Mesothelial cell of epicardium (in vitro differentiated cells): ENCODE measurements around the gene PPIL1. TPM values are rescaled to one million over a fixed set of nuclear protein-coding genes. Genes with fewer than 3 reads are reported as not detected.

Source experiments
- DNase-seq, 2 experiments: peaks; one replicate each; pipeline ENCODE4 v3.0.0; 2021; ENCODE audit warnings: low spot score in 2 of 2; ENCODE audit not compliant: unreplicated experiment in 2 of 2
- H3K27ac Mint-ChIP-seq: 2 replicates; pipeline ENCODE4 v1.8.0; 2021; ENCODE audit warnings: mixed read lengths
- H3K27me3 Mint-ChIP-seq: 2 replicates; pipeline ENCODE4 v1.8.0; 2021; ENCODE audit warnings: low read depth, mixed read lengths
- H3K36me3 Mint-ChIP-seq: 2 replicates; pipeline ENCODE4 v1.8.0; 2021; ENCODE audit warnings: mixed read lengths
- H3K4me1 Mint-ChIP-seq: 2 replicates; pipeline ENCODE4 v1.8.0; 2021; ENCODE audit warnings: mixed read lengths
- H3K4me3 Mint-ChIP-seq: 2 replicates; pipeline ENCODE4 v1.8.0; 2021; ENCODE audit warnings: mild to moderate bottlenecking, moderate library complexity, mixed read lengths
- H3K9me3 Mint-ChIP-seq: 2 replicates; pipeline ENCODE4 v1.8.0; 2021; ENCODE audit warnings: mixed read lengths
- total RNA-seq: library from RNA; stranded (reverse); gene quantifications from 3 replicates; pipeline ENCODE4 v1.2.1, GENCODE V29; 2021
- TF ChIP-seq, protein P1 (sequence below): fragments of 200-600 bp; sonication (generic); IDR thresholded peaks from one replicate; pipeline ENCODE4 v1.5.0; 2021; ENCODE audit warnings: antibody characterized with exemption; ENCODE audit not compliant: unreplicated experiment

Gene PPIL1
- total RNA-seq, 1 donor from 2014 or later = 32.7 TPM

DNA sequence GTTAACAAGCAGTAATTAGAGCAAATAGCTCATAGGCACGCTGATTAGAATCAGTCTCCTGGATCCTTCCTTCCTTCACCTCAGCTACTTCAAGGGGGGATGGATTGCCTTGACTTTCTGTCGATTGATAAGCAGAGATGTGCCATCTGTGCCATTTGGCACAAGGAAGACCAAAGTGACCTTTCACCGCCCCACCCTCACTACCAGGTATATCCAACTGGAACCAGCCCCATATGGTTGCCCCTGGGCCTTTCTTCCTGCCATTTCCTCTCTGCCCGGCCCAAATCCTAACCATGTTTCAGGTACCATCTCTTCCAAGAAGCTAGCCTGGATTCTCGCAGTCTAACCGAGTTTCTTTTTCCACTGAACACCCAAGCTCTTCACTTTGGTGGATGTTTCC is 26.6 kb downstream of the PPIL1 start:
- H3K4me3 Mint-ChIP-seq = no peak overlapping the region
- H3K9me3 Mint-ChIP-seq = peaks cover 4% of the 10 kb centered on the region
- H3K4me1 Mint-ChIP-seq = peaks cover 25% of the 10 kb centered on the region
- peaks cover 15% of the 10 kb centered on the region for H3K36me3 Mint-ChIP-seq
- TF ChIP-seq, protein P1, sequence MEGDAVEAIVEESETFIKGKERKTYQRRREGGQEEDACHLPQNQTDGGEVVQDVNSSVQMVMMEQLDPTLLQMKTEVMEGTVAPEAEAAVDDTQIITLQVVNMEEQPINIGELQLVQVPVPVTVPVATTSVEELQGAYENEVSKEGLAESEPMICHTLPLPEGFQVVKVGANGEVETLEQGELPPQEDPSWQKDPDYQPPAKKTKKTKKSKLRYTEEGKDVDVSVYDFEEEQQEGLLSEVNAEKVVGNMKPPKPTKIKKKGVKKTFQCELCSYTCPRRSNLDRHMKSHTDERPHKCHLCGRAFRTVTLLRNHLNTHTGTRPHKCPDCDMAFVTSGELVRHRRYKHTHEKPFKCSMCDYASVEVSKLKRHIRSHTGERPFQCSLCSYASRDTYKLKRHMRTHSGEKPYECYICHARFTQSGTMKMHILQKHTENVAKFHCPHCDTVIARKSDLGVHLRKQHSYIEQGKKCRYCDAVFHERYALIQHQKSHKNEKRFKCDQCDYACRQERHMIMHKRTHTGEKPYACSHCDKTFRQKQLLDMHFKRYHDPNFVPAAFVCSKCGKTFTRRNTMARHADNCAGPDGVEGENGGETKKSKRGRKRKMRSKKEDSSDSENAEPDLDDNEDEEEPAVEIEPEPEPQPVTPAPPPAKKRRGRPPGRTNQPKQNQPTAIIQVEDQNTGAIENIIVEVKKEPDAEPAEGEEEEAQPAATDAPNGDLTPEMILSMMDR = no peak
- DNase-seq = no peak
- H3K27ac Mint-ChIP-seq = no peak overlapping the region
- H3K27me3 Mint-ChIP-seq = peaks cover 29% of the 10 kb centered on the region

DNA sequence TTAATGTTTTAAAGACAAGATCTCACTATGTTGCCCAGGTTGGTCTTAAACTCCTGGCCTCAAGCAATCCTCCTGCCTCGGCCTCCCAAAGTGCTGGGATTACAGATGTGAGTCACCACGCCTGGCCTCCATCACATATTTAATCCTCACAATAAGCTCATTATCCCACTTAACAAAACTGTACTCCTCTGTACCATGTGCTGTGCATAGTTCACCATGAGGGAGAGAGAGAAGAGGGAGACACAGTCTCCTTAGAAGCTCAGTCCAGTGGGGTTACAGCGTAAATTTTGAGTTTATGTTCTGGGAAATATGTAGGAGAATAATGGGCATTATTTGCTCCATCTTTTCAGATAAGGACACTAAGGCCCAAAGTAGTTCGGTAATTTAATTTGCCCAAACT is 27.5 kb downstream of the PPIL1 start:
- peaks cover 31% of the 10 kb centered on the region for H3K27me3 Mint-ChIP-seq
- no peak overlapping the region for H3K4me3 Mint-ChIP-seq
- peaks cover 25% of the 10 kb centered on the region for H3K4me1 Mint-ChIP-seq
- H3K27ac Mint-ChIP-seq = no peak overlapping the region
- TF ChIP-seq, protein P1 = no peak
- peaks cover 14% of the 10 kb centered on the region for H3K36me3 Mint-ChIP-seq
- peaks cover 4% of the 10 kb centered on the region for H3K9me3 Mint-ChIP-seq
- no peak for DNase-seq

DNA sequence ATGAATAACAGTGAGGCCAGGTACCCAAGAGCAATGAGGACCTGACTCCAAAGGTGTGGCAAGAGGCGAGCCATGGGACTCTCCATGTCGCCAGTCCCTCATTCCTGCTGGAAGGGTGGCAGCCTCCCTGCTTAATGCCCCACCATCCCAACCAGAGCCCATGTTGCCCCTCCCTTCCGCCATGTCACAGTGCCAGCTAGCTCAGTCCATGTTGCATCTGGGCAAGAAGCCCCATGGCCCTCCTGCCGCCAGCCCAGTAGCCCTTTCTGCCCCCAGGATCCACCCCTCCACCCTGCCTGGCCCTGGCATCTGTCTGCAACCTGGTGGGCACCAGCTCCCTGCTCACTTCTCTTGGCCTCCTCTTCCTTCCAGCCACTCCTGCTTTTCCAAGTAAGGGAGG is 29.4 kb downstream of the PPIL1 start:
- Mint-ChIP-seq H3K36me3 (peaks cover 2% of the 10 kb centered on the region), H3K4me3 (no peak overlapping the region), H3K9me3 (no peaks in the 10 kb centered on the region), H3K27me3 (peaks cover 41% of the 10 kb centered on the region), H3K4me1 (peaks cover 31% of the 10 kb centered on the region), H3K27ac (no peak overlapping the region)
- DNase-seq = no peak
- TF ChIP-seq, protein P1 = no peak

DNA sequence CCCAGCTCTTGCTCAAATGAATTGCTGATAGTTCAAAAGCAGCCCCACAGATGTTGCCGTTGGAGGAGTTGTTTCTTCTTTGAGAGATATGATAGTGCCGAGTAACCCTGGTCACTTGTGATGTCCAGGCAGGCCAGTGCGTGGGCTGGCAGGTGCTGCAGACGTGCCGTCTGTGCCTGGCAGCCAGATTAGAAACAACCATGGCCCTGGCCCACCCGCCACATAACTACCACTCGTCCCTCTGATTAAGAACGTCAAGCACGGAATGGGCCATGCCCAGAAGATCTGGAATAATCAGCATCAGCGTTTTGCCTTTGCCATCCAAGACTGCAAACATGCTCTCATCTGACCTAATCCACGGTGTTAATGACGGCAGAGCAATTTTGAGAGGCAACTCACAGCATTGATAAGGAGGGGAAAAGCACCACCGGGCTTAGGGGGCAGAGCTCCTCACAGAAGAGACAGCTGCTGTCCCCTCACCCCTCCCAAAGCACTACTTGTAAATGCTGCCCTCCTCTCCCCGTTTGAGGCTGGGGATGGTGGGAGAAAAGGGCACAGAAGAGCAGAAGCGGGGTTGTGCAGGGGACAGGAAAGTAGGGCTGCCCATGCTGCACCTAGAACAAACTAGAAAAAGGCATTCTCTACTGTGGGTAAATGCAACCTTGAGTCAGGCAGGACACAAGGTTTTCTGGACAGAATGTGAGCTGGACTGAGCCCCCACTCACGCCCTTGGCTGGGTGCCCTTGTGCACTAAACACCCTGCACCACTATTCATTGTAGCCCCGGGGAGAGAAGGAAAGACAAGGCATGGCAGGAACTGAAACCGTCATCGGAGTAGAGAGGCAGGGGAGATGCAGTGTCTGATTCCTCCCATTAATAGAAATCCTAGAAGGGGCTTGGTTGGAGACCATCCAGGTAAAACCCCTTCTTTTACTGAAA is 30.1 kb downstream of the PPIL1 start:
- Mint-ChIP-seq H3K4me3 (no peak overlapping the region), H3K27me3 (peaks cover 45% of the 10 kb centered on the region), H3K9me3 (no peaks in the 10 kb centered on the region), H3K27ac (no peak overlapping the region), H3K36me3 (no peaks in the 10 kb centered on the region), H3K4me1 (peaks cover 31% of the 10 kb centered on the region)
- TF ChIP-seq, protein P1 = no peak
- no peak for DNase-seq

DNA sequence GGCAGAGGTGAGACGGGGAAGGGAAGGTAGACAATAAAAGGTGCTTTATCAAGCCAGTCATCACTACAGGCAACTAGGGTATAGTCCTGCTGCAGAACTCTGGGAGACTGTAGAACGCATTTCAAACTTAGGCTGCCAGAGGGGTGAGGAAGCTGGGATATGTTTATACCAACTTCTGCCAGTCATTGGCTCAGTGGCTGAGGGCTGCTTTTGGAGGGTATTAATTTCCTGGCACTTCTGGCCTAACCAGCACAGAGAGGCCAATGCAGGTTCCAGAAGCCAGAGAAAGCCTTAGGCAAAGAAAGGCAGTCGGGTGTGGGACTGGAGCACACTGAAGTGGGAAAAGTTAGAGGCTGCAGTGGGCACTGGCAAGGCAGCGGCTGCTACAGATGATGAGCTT is 31.4 kb downstream of the PPIL1 start:
- no peaks in the 10 kb centered on the region for H3K36me3 Mint-ChIP-seq
- DNase-seq = no peak
- TF ChIP-seq, protein P1 = no peak
- H3K9me3 Mint-ChIP-seq = no peaks in the 10 kb centered on the region
- H3K4me1 Mint-ChIP-seq = peaks cover 20% of the 10 kb centered on the region
- peaks cover 55% of the 10 kb centered on the region for H3K27me3 Mint-ChIP-seq
- no peak overlapping the region for H3K4me3 Mint-ChIP-seq
- no peak overlapping the region for H3K27ac Mint-ChIP-seq
